H1 (cell line): Measurements from ENCODE around the gene ST6GALNAC3. TPM values are rescaled to one million over a fixed set of nuclear protein-coding genes. Genes with fewer than 3 reads are reported as not detected.

ENCODE experiments used
- CHD1 ChIP-seq: IDR thresholded peaks from 2 replicates; pipeline ENCODE4 v1.6.1; 2012; ENCODE audit warnings: low read depth, low read length, improper control_type of control experiment
- EGR1 ChIP-seq: IDR thresholded peaks from 2 replicates; pipeline ENCODE4 v1.6.1; 2011; ENCODE audit warnings: low read depth, low read length, borderline replicate concordance
- polyA plus RNA-seq, 7 experiments: library from polyadenylated mRNA; depleted of rRNA in 3 of 7; stranded (reverse) in 5 of 7; unstranded in 2 of 7; fragments of >200 nt in 5 of 7; fragments of 200-250 nt in 2 of 7; gene quantifications; 1 replicate in 5 of 7; 2 replicates in 1 of 7; 4 replicates in 1 of 7; pipeline versions ENCODE4 v1.2.1 to v1.2.3, GENCODE V29; 2011 to 2013; ENCODE audit warnings: missing spikeins in 2 of 7, mixed read lengths in 2 of 7
- total RNA-seq: library from RNA; stranded (reverse); fragmentation: NEBNext Ultra II Directional; extraction: Animal tissue kit (Norgen Biotek cat#: 25700); gene quantifications from 2 replicates; pipeline ENCODE4 v1.2.1, GENCODE V29; 2021
- TF ChIP-seq, protein P1 (sequence below): IDR thresholded peaks from 2 replicates; pipeline ENCODE4 v1.6.1; 2012; ENCODE audit warnings: low read length, inconsistent platforms

Gene ST6GALNAC3
- total and polyA plus RNA-seq, 2 of the 8 experiments (the other 6 are each of a cell fraction or from before 2014, with no cell fraction given) = 4.9 to 19.0 TPM

DNA sequence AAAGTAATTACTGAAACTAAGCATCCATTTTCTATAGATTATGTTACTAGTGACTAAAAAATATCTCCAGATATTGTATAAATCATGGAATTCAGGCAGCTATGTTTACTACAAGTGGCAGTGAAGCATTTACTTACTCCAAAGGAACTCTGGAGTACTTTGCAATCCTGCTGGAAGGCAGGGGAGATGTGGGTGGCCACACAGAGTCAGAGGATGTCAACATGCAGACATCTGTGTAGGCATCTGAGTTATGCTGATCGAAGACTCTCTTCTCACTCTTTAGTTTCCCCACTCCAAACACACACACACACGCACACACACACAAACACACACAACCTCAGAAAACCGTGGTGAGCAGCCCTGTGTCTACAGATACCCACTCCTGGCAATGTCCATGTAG, 112.9 kb downstream of the ST6GALNAC3 start (continued):
- TF ChIP-seq, protein P1, sequence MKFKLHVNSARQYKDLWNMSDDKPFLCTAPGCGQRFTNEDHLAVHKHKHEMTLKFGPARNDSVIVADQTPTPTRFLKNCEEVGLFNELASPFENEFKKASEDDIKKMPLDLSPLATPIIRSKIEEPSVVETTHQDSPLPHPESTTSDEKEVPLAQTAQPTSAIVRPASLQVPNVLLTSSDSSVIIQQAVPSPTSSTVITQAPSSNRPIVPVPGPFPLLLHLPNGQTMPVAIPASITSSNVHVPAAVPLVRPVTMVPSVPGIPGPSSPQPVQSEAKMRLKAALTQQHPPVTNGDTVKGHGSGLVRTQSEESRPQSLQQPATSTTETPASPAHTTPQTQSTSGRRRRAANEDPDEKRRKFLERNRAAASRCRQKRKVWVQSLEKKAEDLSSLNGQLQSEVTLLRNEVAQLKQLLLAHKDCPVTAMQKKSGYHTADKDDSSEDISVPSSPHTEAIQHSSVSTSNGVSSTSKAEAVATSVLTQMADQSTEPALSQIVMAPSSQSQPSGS = no peak
- TF ChIP-seq CHD1 (no peak), EGR1 (no peak)
